PC-3 (cell line): ENCODE data around the gene GALNT14.

Experiments
- CTCF ChIP-seq: fragments of 300-600 bp; sonication (generic); conservative IDR thresholded peaks from 2 replicates; pipeline ENCODE4 v1.5.1; 2017; ENCODE audit warnings: antibody characterized with exemption, low read depth, mild to moderate bottlenecking, low read length
- EZH2phosphoT487 ChIP-seq: fragments of 300-600 bp; sonication (generic); IDR thresholded peaks from 2 replicates; pipeline ENCODE4 v1.6.1; 2018; ENCODE audit warnings: mild to moderate bottlenecking, antibody characterized with exemption, low read length, borderline replicate concordance

- TF ChIP-seq EZH2phosphoT487 (no peak), CTCF (no peak)
Measured at GRCh38 chr2:31107591-31108300, 30.5 kb downstream of the GALNT14 start.
